Ovary (tissue), 9 donors: ENCODE data around the gene SLC12A1. TPM values are rescaled to one million over a fixed set of nuclear protein-coding genes. Genes with fewer than 3 reads are reported as not detected.

Experiments
- DNase-seq, 5 donors: peaks; one replicate each; pipeline ENCODE4 v3.0.0-alpha.2; 2019 to 2020
- H3K27ac ChIP-seq, 2 donors: fragments of 200-600 bp; one replicate each; pipeline versions ENCODE4 v1.5.1 to v1.8.0; 2019 to 2022
- H3K27me3 ChIP-seq: fragments of 200-600 bp; one replicate; pipeline ENCODE4 v1.8.0; 2022
- H3K36me3 ChIP-seq: fragments of 200-600 bp; sonication (generic); one replicate; pipeline ENCODE4 v1.5.1; 2019
- H3K4me1 ChIP-seq: one replicate; pipeline ENCODE4 v1.8.1; 2013; ENCODE audit warnings: mild to moderate bottlenecking, moderate library complexity; ENCODE audit not compliant: insufficient read depth
- H3K4me3 ChIP-seq: fragments of 200-600 bp; sonication (generic); one replicate; pipeline ENCODE4 v1.5.1; 2017
- H3K9me3 ChIP-seq, 2 donors: fragments of 200-600 bp in 1 of 2; sonication (generic) in 1 of 2; one replicate each; pipeline versions ENCODE4 v1.5.1 to v1.8.1; 2013 to 2019; ENCODE audit warnings: mild to moderate bottlenecking in 1 of 2, moderate library complexity in 1 of 2
- EP300 ChIP-seq: sonication (generic); formaldehyde crosslinking; IDR thresholded peaks from one replicate; pipeline ENCODE4 v1.6.1; 2017; ENCODE audit warnings: antibody characterized with exemption
- POLR2A ChIP-seq: fragments of 450-650 bp; IDR thresholded peaks from one replicate; pipeline ENCODE4 v1.6.1; 2017; ENCODE audit warnings: antibody characterized with exemption, mild to moderate bottlenecking, moderate library complexity
- WGBS, 3 donors: extraction: QIAGEN DNeasy Blood & Tissue Kit in 1 of 3; methylation state at CpG; one replicate each; pipeline versions ENCODE4 v1.1.5 to v1.1.7; 2013 to 2017; 5-methylcytosine and 5-hydroxymethylcytosine counted together
- intact Hi-C, 4 donors: fragments of 100-400 bp; cut with DNase I; formaldehyde crosslinking; loops; one replicate each; pipeline versions ENCODE4 v1.11.0 to v1.15.1; 2022 to 2023
- polyA plus RNA-seq, 2 donors: library from polyadenylated mRNA; stranded (reverse); fragments of 200-250 nt in 1 of 2; fragments of 350-450 nt in 1 of 2; fragmentation: Illumina TruSeq in 1 of 2; extraction: RNeasy Lipid Tissue Mini Kit (QIAGEN cat#74804) in 1 of 2; gene quantifications; one replicate each; pipeline ENCODE4 v1.2.3, GENCODE V29; 2013 to 2014
- total RNA-seq, 7 donors: library from RNA; depleted of rRNA in 2 of 7; stranded (reverse); fragments of >200 nt in 2 of 7; fragmentation: NEBNext Ultra II Directional in 3 of 7; extraction: Animal tissue kit (Norgen Biotek cat#: 25700) in 3 of 7; gene quantifications; one replicate each; pipeline versions ENCODE4 v1.1.0 to v1.2.4, GENCODE V29; 2016 to 2023
- TF ChIP-seq, protein P1 (sequence below), 3 donors: fragments of 450-650 bp in 2 of 3; fragments of 200-600 bp in 1 of 3; IDR thresholded peaks; one replicate each; pipeline versions ENCODE4 v1.5.1 to v1.8.0; 2016 to 2022; ENCODE audit warnings: antibody characterized with exemption in 3 of 3, mild to moderate bottlenecking in 1 of 3
- donor health status: DM: no; HTN: no; CAD: no; lungs with moderate emphysema.
- donor health status: DM: no; HTN: no; CAD: no.
- donor health status: Bipolar disorder and iron deficiency.
- donor health status: DM: yes; HTN: yes; CAD: no.
- donor health status: DM: no; HTN: no; CAD: no.
- donor health status: DM: yes; HTN: yes; CAD: no.

Gene SLC12A1
- total and polyA plus RNA-seq, 9 donors, result not detected

- DNase-seq, result no peak
- intact Hi-C loops, result no loop called here
Observed at GRCh38 chr15:48306639-48307038, 100.5 kb downstream of the SLC12A1 start.

DNA sequence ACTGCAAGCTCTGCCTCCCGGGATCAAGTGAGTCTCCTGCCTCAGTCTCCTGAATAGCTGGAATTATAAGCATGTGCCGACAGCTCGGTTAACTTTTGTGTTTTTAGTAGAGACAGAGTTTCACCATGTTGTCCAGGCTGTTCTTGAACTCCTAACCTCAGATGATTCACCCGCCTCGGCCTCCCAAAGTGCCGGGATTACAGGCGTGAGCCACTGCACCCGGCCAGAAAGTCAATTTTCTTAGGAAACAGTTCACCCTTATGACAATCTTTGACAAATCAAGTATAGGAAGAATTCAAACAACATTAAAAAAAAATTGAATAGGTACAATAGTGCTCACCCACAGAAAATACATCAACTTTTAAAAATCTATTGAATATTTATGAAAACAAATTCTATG is 101.5 kb downstream of the SLC12A1 start:
- Histone ChIP-seq H3K4me1 (no peaks in the 10 kb centered on the region), H3K27me3 (no peaks in the 10 kb centered on the region), H3K36me3 (no peaks in the 10 kb centered on the region), H3K9me3 (no peaks in the 10 kb centered on the region), H3K27ac (no peak overlapping the region), H3K4me3 (no peak overlapping the region)
- WGBS, 3 donors, result 31 to 56% (median 50%) methylated on average over 8 of the region's 8 CpGs
- intact Hi-C loops, result no loop called here
- TF ChIP-seq, protein P1, sequence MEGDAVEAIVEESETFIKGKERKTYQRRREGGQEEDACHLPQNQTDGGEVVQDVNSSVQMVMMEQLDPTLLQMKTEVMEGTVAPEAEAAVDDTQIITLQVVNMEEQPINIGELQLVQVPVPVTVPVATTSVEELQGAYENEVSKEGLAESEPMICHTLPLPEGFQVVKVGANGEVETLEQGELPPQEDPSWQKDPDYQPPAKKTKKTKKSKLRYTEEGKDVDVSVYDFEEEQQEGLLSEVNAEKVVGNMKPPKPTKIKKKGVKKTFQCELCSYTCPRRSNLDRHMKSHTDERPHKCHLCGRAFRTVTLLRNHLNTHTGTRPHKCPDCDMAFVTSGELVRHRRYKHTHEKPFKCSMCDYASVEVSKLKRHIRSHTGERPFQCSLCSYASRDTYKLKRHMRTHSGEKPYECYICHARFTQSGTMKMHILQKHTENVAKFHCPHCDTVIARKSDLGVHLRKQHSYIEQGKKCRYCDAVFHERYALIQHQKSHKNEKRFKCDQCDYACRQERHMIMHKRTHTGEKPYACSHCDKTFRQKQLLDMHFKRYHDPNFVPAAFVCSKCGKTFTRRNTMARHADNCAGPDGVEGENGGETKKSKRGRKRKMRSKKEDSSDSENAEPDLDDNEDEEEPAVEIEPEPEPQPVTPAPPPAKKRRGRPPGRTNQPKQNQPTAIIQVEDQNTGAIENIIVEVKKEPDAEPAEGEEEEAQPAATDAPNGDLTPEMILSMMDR (IDR thresholded peaks at IDR 0.05), result no peak
- TF ChIP-seq EP300, result no peak
- no peak for TF ChIP-seq POLR2A
- DNase-seq, result no peak

More at GRCh38 chr15:48306639-48307038, 100.5 kb downstream of the SLC12A1 start:
- H3K4me1 ChIP-seq, result no peaks in the 10 kb centered on the region
- H3K36me3 ChIP-seq, result no peaks in the 10 kb centered on the region
- no peak overlapping the region for H3K27ac ChIP-seq
- H3K27me3 ChIP-seq, result no peaks in the 10 kb centered on the region
- H3K9me3 ChIP-seq, result no peaks in the 10 kb centered on the region
- H3K4me3 ChIP-seq, result no peak overlapping the region
- TF ChIP-seq, protein P1 (IDR thresholded peaks at IDR 0.05), result no peak
- TF ChIP-seq EP300 (no peak), POLR2A (no peak)
- 90 to 100% (median 93%) methylated on average over 1 of the region's 1 CpG for WGBS, 3 donors

DNA sequence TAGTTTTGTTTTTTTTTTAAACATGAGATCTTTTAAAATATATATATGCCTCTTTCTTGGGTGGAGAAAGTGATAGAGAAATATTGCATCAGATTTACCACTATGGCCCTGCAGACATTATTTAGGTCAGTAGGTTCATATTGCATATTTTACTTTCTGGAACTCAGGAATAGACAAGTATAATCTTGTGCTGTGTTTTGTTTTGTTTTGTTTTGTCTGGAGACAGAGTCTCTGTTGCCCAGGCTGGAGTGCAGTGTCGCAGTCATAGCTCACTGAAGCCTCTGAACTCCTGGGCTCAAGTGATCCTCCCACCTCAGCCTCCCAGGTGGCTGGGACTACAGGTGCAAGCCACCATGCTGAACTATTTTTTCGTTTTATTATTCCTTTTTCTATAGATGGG is 103.6 kb downstream of the SLC12A1 start:
- TF ChIP-seq, protein P1 (IDR thresholded peaks at IDR 0.05), result no peak
- TF ChIP-seq POLR2A (no peak), EP300 (no peak)
- intact Hi-C loops, result loop anchor here in 1 of 4 donors (5.0 kb wide), 1 partner anchor 532 kb away; no protein-coding TSS in a partner anchor
- H3K27me3 ChIP-seq, result no peaks in the 10 kb centered on the region
- no peaks in the 10 kb centered on the region for H3K4me1 ChIP-seq
- no peaks in the 10 kb centered on the region for H3K9me3 ChIP-seq
- H3K36me3 ChIP-seq, result no peaks in the 10 kb centered on the region
- H3K27ac ChIP-seq, result no peak overlapping the region
- DNase-seq, result no peak
- H3K4me3 ChIP-seq, result no peak overlapping the region
- WGBS, 3 donors, result 45 to 68% (median 67%) methylated on average over 2 of the region's 2 CpGs

DNA sequence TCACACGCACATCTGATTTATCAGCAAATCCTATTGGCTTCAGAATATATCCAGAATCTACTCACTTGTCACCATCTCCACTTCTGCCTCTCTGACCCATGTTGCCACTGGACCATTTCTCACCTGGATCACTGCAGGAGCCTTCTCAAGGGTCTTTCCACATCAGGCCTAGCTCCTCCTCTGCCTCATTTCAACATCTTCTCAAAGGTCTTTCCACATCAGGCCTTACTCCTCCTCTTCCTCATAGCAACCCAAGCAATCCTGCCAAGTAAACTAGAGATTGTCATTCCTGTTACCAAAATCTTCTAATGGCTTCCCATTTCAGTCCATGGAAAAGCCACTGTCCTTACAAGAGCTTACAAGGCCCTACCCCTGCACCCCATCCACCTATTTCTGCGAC is 107.1 kb downstream of the SLC12A1 start:
- no peak overlapping the region for H3K4me3 ChIP-seq
- H3K27me3 ChIP-seq, result no peaks in the 10 kb centered on the region
- no peak for DNase-seq
- H3K9me3 ChIP-seq, result no peaks in the 10 kb centered on the region
- intact Hi-C loops, result loop anchor here in 1 of 4 donors (5.0 kb wide), 1 partner anchor 536 kb away; no protein-coding TSS in a partner anchor
- TF ChIP-seq EP300 (no peak), POLR2A (no peak)
- TF ChIP-seq, protein P1 (IDR thresholded peaks at IDR 0.05), result no peak
- 92 to 94% (median 93%) methylated on average over 2 of the region's 2 CpGs for WGBS, 3 donors
- H3K4me1 ChIP-seq, result no peaks in the 10 kb centered on the region
- no peaks in the 10 kb centered on the region for H3K36me3 ChIP-seq
- no peak overlapping the region for H3K27ac ChIP-seq
